ENCODE data around the gene PCDH8.

- TF ChIP-seq, protein P1, sequence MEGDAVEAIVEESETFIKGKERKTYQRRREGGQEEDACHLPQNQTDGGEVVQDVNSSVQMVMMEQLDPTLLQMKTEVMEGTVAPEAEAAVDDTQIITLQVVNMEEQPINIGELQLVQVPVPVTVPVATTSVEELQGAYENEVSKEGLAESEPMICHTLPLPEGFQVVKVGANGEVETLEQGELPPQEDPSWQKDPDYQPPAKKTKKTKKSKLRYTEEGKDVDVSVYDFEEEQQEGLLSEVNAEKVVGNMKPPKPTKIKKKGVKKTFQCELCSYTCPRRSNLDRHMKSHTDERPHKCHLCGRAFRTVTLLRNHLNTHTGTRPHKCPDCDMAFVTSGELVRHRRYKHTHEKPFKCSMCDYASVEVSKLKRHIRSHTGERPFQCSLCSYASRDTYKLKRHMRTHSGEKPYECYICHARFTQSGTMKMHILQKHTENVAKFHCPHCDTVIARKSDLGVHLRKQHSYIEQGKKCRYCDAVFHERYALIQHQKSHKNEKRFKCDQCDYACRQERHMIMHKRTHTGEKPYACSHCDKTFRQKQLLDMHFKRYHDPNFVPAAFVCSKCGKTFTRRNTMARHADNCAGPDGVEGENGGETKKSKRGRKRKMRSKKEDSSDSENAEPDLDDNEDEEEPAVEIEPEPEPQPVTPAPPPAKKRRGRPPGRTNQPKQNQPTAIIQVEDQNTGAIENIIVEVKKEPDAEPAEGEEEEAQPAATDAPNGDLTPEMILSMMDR (conservative IDR thresholded peaks at IDR 0.05; ENCODE audit: low read depth in 2 of 2), result no peak
- TF ChIP-seq STAT1 (IDR thresholded peaks at IDR 0.05; ENCODE audit: unreplicated experiment), result no peak
- TF ChIP-seq REST (IDR thresholded peaks at IDR 0.05; ENCODE audit: unreplicated experiment), result no peak
- TF ChIP-seq POLR2AphosphoS5 (IDR thresholded peaks at IDR 0.05; ENCODE audit: low read depth), result no peak
- no peak for TF ChIP-seq EZH2 (IDR thresholded peaks at IDR 0.05; ENCODE audit: low read depth, unreplicated experiment)
- no peak for TF ChIP-seq EZH2phosphoT487 (IDR thresholded peaks at IDR 0.05; ENCODE audit: unreplicated experiment)
- no peak for TF ChIP-seq ZNF331 (CRISPR knock-in tag; IDR thresholded peaks at IDR 0.05; ENCODE audit: low read depth)
- TF ChIP-seq ZNF114 (CRISPR knock-in tag; IDR thresholded peaks at IDR 0.05), result no peak
Measured at GRCh38 chr13:52842441-52842840, 6.0 kb downstream of the PCDH8 start.
